SK-N-SH (cell line): ENCODE results near the gene AUTS2. TPM values are rescaled to one million over a fixed set of nuclear protein-coding genes. Genes with fewer than 3 reads are reported as not detected.

Experiments used
- CTCF ChIA-PET: fragments of 300-600, 350-600 bp; formaldehyde crosslinking; extraction: SDS; loops from one replicate; lab custom pipeline; 2021; lab: Yijun Ruan, JAX
- POLR2A ChIA-PET: fragments of 350-600 bp; sonication (Branson Sonifier 250); formaldehyde crosslinking; extraction: SDS; loops from one replicate; lab custom pipeline; 2020; ENCODE audit warnings: antibody characterized with exemption, inconsistent platforms; lab: Yijun Ruan, JAX
- DNase-seq: peaks from one replicate; pipeline ENCODE4 v3.0.0; 2012
- H2AFZ ChIP-seq: fragments of 200-600 bp; sonication (generic); 2 replicates; pipeline ENCODE4 v1.8.1; 2016; ENCODE audit warnings: antibody characterized with exemption, mild to moderate bottlenecking, low read depth
- H3F3A ChIP-seq: fragments of 200-600 bp; sonication (generic); replicated peaks from 2 replicates; pipeline ENCODE3; 2016; ENCODE audit warnings: antibody characterized with exemption, mild to moderate bottlenecking; ENCODE audit not compliant: insufficient read depth
- H3K27ac ChIP-seq, 2 experiments: fragments of 200-500 bp in 1 of 2; fragments of 200-600 bp in 1 of 2; sonication (Bioruptor generic) in 1 of 2; sonication (generic), shearing (Covaris generic) in 1 of 2; 2 replicates each; pipeline versions ENCODE4 v1.5.1 to v1.6.1; 2014 to 2016; ENCODE audit warnings: low read depth in 2 of 2, inconsistent platforms in 1 of 2, low read length in 1 of 2, mild to moderate bottlenecking in 1 of 2, mixed read lengths in 1 of 2
- H3K27me3 ChIP-seq: fragments of 200-600 bp; sonication (generic), shearing (Covaris generic); 2 replicates; pipeline ENCODE4 v1.6.1; 2016; ENCODE audit warnings: mixed run types; ENCODE audit not compliant: insufficient read depth
- H3K36me3 ChIP-seq, 2 experiments: fragments of 200-500 bp in 1 of 2; fragments of 200-600 bp in 1 of 2; sonication (Bioruptor generic) in 1 of 2; sonication (generic) in 1 of 2; replicated peaks in 1 of 2; 2 replicates each; pipeline versions ENCODE3 to v1.5.1; 2014 to 2016; ENCODE audit warnings: low read length in 1 of 2, mild to moderate bottlenecking in 1 of 2; ENCODE audit not compliant: insufficient read depth in 2 of 2, control insufficient read depth in 1 of 2
- H3K4me1 ChIP-seq, 2 experiments: fragments of 200-500 bp in 1 of 2; fragments of 200-600 bp in 1 of 2; sonication (Bioruptor generic) in 1 of 2; sonication (generic), shearing (Covaris generic) in 1 of 2; 2 replicates each; pipeline versions ENCODE4 v1.5.1 to v1.6.1; 2014 to 2016; ENCODE audit warnings: low read depth in 1 of 2, low read length in 1 of 2, mixed run types in 1 of 2; ENCODE audit not compliant: insufficient read depth in 2 of 2, control insufficient read depth in 1 of 2
- H3K4me2 ChIP-seq: fragments of 200-600 bp; sonication (generic), shearing (Covaris generic); 2 replicates; pipeline ENCODE4 v1.6.1; 2017; ENCODE audit warnings: mixed run types
- H3K4me3 ChIP-seq, 2 experiments: fragments of 200-500 bp in 1 of 2; fragments of 200-600 bp in 1 of 2; sonication (Bioruptor generic) in 1 of 2; sonication (generic), shearing (Covaris generic) in 1 of 2; 2 replicates each; pipeline versions ENCODE4 v1.5.1 to v1.8.1; 2014 to 2016; ENCODE audit warnings: low read depth in 2 of 2, inconsistent platforms in 1 of 2, low read length in 1 of 2, mild to moderate bottlenecking in 1 of 2, mixed read lengths in 1 of 2, moderate library complexity in 1 of 2
- H3K79me2 ChIP-seq: fragments of 200-600 bp; sonication (generic); 2 replicates; pipeline ENCODE4 v1.8.1; 2017; ENCODE audit warnings: mild to moderate bottlenecking; ENCODE audit not compliant: insufficient read depth
- H3K9ac ChIP-seq: fragments of 200-600 bp; sonication (generic); 2 replicates; pipeline ENCODE4 v1.6.1; 2017; ENCODE audit warnings: mixed run types
- H3K9me2 ChIP-seq: fragments of 200-600 bp; sonication (generic); 2 replicates; pipeline ENCODE4 v1.6.1; 2017; ENCODE audit warnings: mixed run types
- H3K9me3 ChIP-seq: fragments of 200-600 bp; sonication (generic); 2 replicates; pipeline ENCODE4 v1.6.1; 2017; ENCODE audit warnings: mixed run types, mild to moderate bottlenecking, moderate library complexity
- H4K20me1 ChIP-seq: fragments of 200-600 bp; sonication (generic); 2 replicates; pipeline ENCODE4 v1.6.1; 2017; ENCODE audit warnings: mild to moderate bottlenecking, mixed run types; ENCODE audit not compliant: insufficient read depth
- EP300 ChIP-seq, 2 experiments: IDR thresholded peaks; 2 replicates each; pipeline versions ENCODE4 v1.4.0 to v1.6.1; 2012; ENCODE audit warnings: borderline replicate concordance in 1 of 2, low read depth in 1 of 2, low read length in 1 of 2
- FOSL2 ChIP-seq: IDR thresholded peaks from 2 replicates; pipeline ENCODE4 v1.4.0; 2012; ENCODE audit warnings: low read depth, mild to moderate bottlenecking, moderate library complexity, borderline replicate concordance
- GABPA ChIP-seq: IDR thresholded peaks from 2 replicates; pipeline ENCODE4 v1.4.0; 2012; ENCODE audit warnings: low read depth, mild to moderate bottlenecking
- GATA2 ChIP-seq: sonication (generic); formaldehyde crosslinking; IDR thresholded peaks from 2 replicates; pipeline ENCODE4 v1.5.0; 2020; ENCODE audit warnings: mild to moderate bottlenecking, missing genetic modification reagents
- MAX ChIP-seq: IDR thresholded peaks from 2 replicates; pipeline ENCODE4 v1.4.0; 2012; ENCODE audit warnings: low read depth
- MXI1 ChIP-seq: IDR thresholded peaks from 2 replicates; pipeline ENCODE4 v1.6.1; 2012; ENCODE audit warnings: mild to moderate bottlenecking, low read depth, low read length, improper control_type of control experiment
- NFIC ChIP-seq: IDR thresholded peaks from 2 replicates; pipeline ENCODE4 v1.4.0; 2012; ENCODE audit warnings: borderline replicate concordance
- RCOR1 ChIP-seq: fragments of 150-350 bp; IDR thresholded peaks from 2 replicates; pipeline ENCODE4 v1.6.1; 2017; ENCODE audit warnings: antibody characterized with exemption, low read length
- REST ChIP-seq: IDR thresholded peaks from 2 replicates; pipeline ENCODE4 v1.6.1; 2012; ENCODE audit warnings: mild to moderate bottlenecking, low read depth, low read length, moderate library complexity
- RXRA ChIP-seq: IDR thresholded peaks from 2 replicates; pipeline ENCODE4 v1.4.0; 2012; ENCODE audit warnings: low read depth, mild to moderate bottlenecking, borderline replicate concordance
- SIN3A ChIP-seq: IDR thresholded peaks from 2 replicates; pipeline ENCODE4 v1.6.1; 2012; ENCODE audit warnings: low read depth, mild to moderate bottlenecking, low read length, moderate library complexity, borderline replicate concordance
- SMC3 ChIP-seq: IDR thresholded peaks from 2 replicates; pipeline ENCODE4 v1.6.1; 2012; ENCODE audit warnings: low read depth, low read length, improper control_type of control experiment
- TAF1 ChIP-seq: IDR thresholded peaks from 2 replicates; pipeline ENCODE4 v1.6.1; 2012; ENCODE audit warnings: low read depth, mild to moderate bottlenecking, low read length, moderate library complexity, borderline replicate concordance
- TEAD4 ChIP-seq: IDR thresholded peaks from 2 replicates; pipeline ENCODE4 v1.4.0; 2012; ENCODE audit warnings: mild to moderate bottlenecking, borderline replicate concordance; ENCODE audit not compliant: insufficient read depth
- USF2 ChIP-seq: fragments of 150-350 bp; IDR thresholded peaks from 2 replicates; pipeline ENCODE4 v1.6.1; 2017; ENCODE audit warnings: antibody characterized with exemption, low read length, low read depth, borderline replicate concordance
- WGBS: methylation state at CpG from one replicate; pipeline ENCODE4 v1.1.6; 2017; ENCODE audit warnings: low lambda C conversion rate; 5-methylcytosine and 5-hydroxymethylcytosine counted together
- polyA plus RNA-seq, 3 experiments: library from polyadenylated mRNA; depleted of rRNA; stranded (reverse); fragments of >200 nt; gene quantifications; 2 replicates each; pipeline ENCODE4 v1.2.3, GENCODE V29; 2012

Gene AUTS2
- polyA plus RNA-seq, 1 of the 3 experiments (the other 2 are of a cell fraction), result 15.6 TPM

- Histone ChIP-seq H3K79me2 (no peaks in the 10 kb centered on the region), H3K9me2 (no peaks in the 10 kb centered on the region), H3F3A (no peaks in the 10 kb centered on the region), H2AFZ (no peak overlapping the region), H3K27ac (no peak overlapping the region), H4K20me1 (no peaks in the 10 kb centered on the region), H3K9ac (no peak overlapping the region), H3K27me3 (no peaks in the 10 kb centered on the region), H3K36me3 (no peaks in the 10 kb centered on the region), H3K4me3 (no peak overlapping the region), H3K9me3 (no peaks in the 10 kb centered on the region), H3K4me1 (peaks cover 0 to 13% of the 10 kb centered on the region in 2 experiments; a peak in 2 of 4 replicates), H3K4me2 (no peak overlapping the region)
- DNase-seq, result peak; percentile 65
- CTCF ChIA-PET, result interaction anchor here (0.9 to 1.7 kb wide), 6 partner anchors 10 to 89 kb away, joined by 3 to 5 read pairs (median 4); no protein-coding TSS in a partner anchor
- POLR2A ChIA-PET, result interaction anchor here (0.7 kb wide), 2 partner anchors 114 to 584 kb away, joined by 3 read pairs; no protein-coding TSS in a partner anchor
- TF ChIP-seq TAF1 (no peak), NFIC (no peak), MAX (no peak), RXRA (no peak), SIN3A (no peak), MXI1 (peak; percentile 32; the same call in 1 of the 2 replicates), GABPA (no peak), GATA2 (peak; percentile 79), USF2 (no peak), SMC3 (no peak), FOSL2 (no peak), RCOR1 (peak; percentile 58; the same call in 1 of the 2 replicates), EP300 (IDR thresholded peaks at IDR 0.05; ENCODE audit: borderline replicate concordance in 1 of 2, low read depth in 1 of 2, low read length in 1 of 2) (peak in 1 of 2 experiments; percentile 45; a peak in 2 of 4 replicates), TEAD4 (no peak)
- 87% methylated on average over 11 of the region's 11 CpGs for WGBS
Observed at GRCh38 chr7:70673778-70674570, 1075.7 kb downstream of the AUTS2 start.

GRCh38 chr7:70674571-70675010 lies 1076.3 kb downstream of the AUTS2 start:
- H3K27me3 ChIP-seq, result no peaks in the 10 kb centered on the region
- no peaks in the 10 kb centered on the region for H4K20me1 ChIP-seq
- H3K9me3 ChIP-seq, result no peaks in the 10 kb centered on the region
- TF ChIP-seq REST (no peak), GATA2 (peak; percentile 11; the same call in 1 of the 2 replicates)
- H3K36me3 ChIP-seq, result no peaks in the 10 kb centered on the region
- ChIA-PET CTCF (interaction anchor here (0.6 to 1.4 kb wide), 6 partner anchors 10 to 1236 kb away, joined by 3 to 5 read pairs (median 3); no protein-coding TSS in a partner anchor), POLR2A (no interaction called here)
- no peak overlapping the region for H3K4me2 ChIP-seq
- no peak overlapping the region for H3K9ac ChIP-seq
- H3K27ac ChIP-seq, result no peak overlapping the region
- no peaks in the 10 kb centered on the region for H3K79me2 ChIP-seq
- WGBS, result 89% methylated on average over 5 of the region's 5 CpGs
- peaks cover 0 to 11% of the 10 kb centered on the region in 2 experiments; a peak in 2 of 4 replicates for H3K4me1 ChIP-seq
- no peak overlapping the region for H2AFZ ChIP-seq
- no peaks in the 10 kb centered on the region for H3K9me2 ChIP-seq
- no peaks in the 10 kb centered on the region for H3F3A ChIP-seq
- DNase-seq, result no peak
- H3K4me3 ChIP-seq, result no peak overlapping the region
